H1 (cell line): ENCODE measurements around the gene OR2C1. TPM values are rescaled to one million over a fixed set of nuclear protein-coding genes. Genes with fewer than 3 reads are reported as not detected.

ENCODE experiments used
- CTCF ChIA-PET: fragments of 300-600 bp; sonication (Branson Sonifier 250); formaldehyde crosslinking; loops from one replicate; lab custom pipeline; 2021; ENCODE audit not compliant: partially characterized antibody; lab: Charles Lee
- POLR2A ChIA-PET: fragments of 300-600 bp; sonication (Branson Sonifier 250); formaldehyde crosslinking; loops from one replicate; lab custom pipeline; 2021; ENCODE audit warnings: inconsistent platforms; ENCODE audit not compliant: partially characterized antibody; lab: Charles Lee
- DNase-seq, 2 experiments: peaks; one replicate each; pipeline versions ENCODE4 v3.0.0 to v3.0.0-alpha.2; 2010 to 2022; ENCODE audit warnings: low spot score in 2 of 2, low read depth in 1 of 2, mixed read lengths in 1 of 2
- FAIRE-seq: peaks from 2 replicates; lab custom pipeline; 2011; peaks lifted over from hg19 to GRCh38; lab: Jason Lieb, UNC
- H2AFZ ChIP-seq: 2 replicates; pipeline ENCODE4 v1.8.1; 2012; ENCODE audit warnings: low read length, inconsistent platforms
- H2AK5ac ChIP-seq: 2 replicates; pipeline ENCODE4 v1.6.1; 2013; ENCODE audit warnings: low read depth, low read length
- H2BK120ac ChIP-seq: replicated peaks from 2 replicates; pipeline ENCODE3; 2013; ENCODE audit warnings: low read depth, low read length, inconsistent platforms
- H2BK12ac ChIP-seq: 2 replicates; pipeline ENCODE4 v1.6.1; 2013; ENCODE audit warnings: low read depth, low read length
- H2BK15ac ChIP-seq: 2 replicates; pipeline ENCODE4 v1.6.1; 2013; ENCODE audit warnings: low read length
- H2BK20ac ChIP-seq: 2 replicates; pipeline ENCODE4 v1.6.1; 2013; ENCODE audit warnings: low read length
- H2BK5ac ChIP-seq: 2 replicates; pipeline ENCODE4 v1.6.1; 2013; ENCODE audit warnings: low read depth, low read length
- H3K14ac ChIP-seq: 2 replicates; pipeline ENCODE4 v1.6.1; 2013; ENCODE audit warnings: inconsistent platforms; ENCODE audit not compliant: insufficient read length
- H3K18ac ChIP-seq: 2 replicates; pipeline ENCODE4 v1.6.1; 2013; ENCODE audit warnings: low read length; ENCODE audit errors: extremely low read depth
- H3K23ac ChIP-seq: 2 replicates; pipeline ENCODE4 v1.6.1; 2013; ENCODE audit warnings: inconsistent platforms; ENCODE audit not compliant: insufficient read length
- H3K23me2 ChIP-seq: 2 replicates; pipeline ENCODE4 v1.6.1; 2013; ENCODE audit warnings: low read depth, low read length
- H3K27ac ChIP-seq: 2 replicates; pipeline ENCODE4 v1.6.1; 2011; ENCODE audit warnings: low read depth, low read length, inconsistent platforms
- H3K27me3 ChIP-seq, 4 experiments: replicated peaks in 1 of 4; 1 replicate in 1 of 4; 2 replicates in 3 of 4; pipeline versions ENCODE4 v1.6.1 to v1.8.1; 2011 to 2013; ENCODE audit warnings: low read length in 3 of 4, mild to moderate bottlenecking in 3 of 4, inconsistent platforms in 2 of 4, mixed read lengths in 2 of 4, moderate library complexity in 1 of 4; ENCODE audit not compliant: control insufficient read depth in 3 of 4, insufficient read depth in 3 of 4; ENCODE audit errors: extremely low read depth in 1 of 4
- H3K36me3 ChIP-seq, 4 experiments: 2 replicates each; pipeline versions ENCODE4 v1.6.1 to v1.8.1; 2011 to 2013; ENCODE audit warnings: mild to moderate bottlenecking in 4 of 4, low read length in 3 of 4, moderate library complexity in 2 of 4, control low read depth in 1 of 4, inconsistent platforms in 1 of 4; ENCODE audit not compliant: insufficient read depth in 4 of 4, control insufficient read depth in 2 of 4
- H3K4ac ChIP-seq: replicated peaks from 2 replicates; pipeline ENCODE3; 2013; ENCODE audit warnings: low read length, low read depth, mixed read lengths, inconsistent platforms; ENCODE audit not compliant: insufficient read length
- H3K4me1 ChIP-seq, 4 experiments: replicated peaks in 1 of 4; 1 replicate in 1 of 4; 2 replicates in 3 of 4; pipeline versions ENCODE4 v1.6.1 to v1.8.1; 2011 to 2013; ENCODE audit warnings: low read length in 3 of 4, inconsistent platforms in 2 of 4, mixed read lengths in 1 of 4; ENCODE audit not compliant: insufficient read depth in 4 of 4, control insufficient read depth in 3 of 4
- H3K4me2 ChIP-seq, 2 experiments: 2 replicates each; pipeline versions ENCODE4 v1.6.1 to v1.8.1; 2011 to 2013; ENCODE audit warnings: low read depth in 2 of 2, low read length in 2 of 2, control low read depth in 1 of 2, inconsistent platforms in 1 of 2, mild to moderate bottlenecking in 1 of 2; ENCODE audit not compliant: insufficient read depth in 1 of 2
- H3K4me3 ChIP-seq, 4 experiments: fragments of 200-600, 300-600 bp in 1 of 4; sonication (generic), shearing (Covaris generic), sonication (Bioruptor Twin) in 1 of 4; 2 replicates each; pipeline versions ENCODE4 v1.5.1 to v1.8.1; 2011 to 2016; ENCODE audit warnings: low read length in 4 of 4, low read depth in 3 of 4, control low read depth in 2 of 4, inconsistent platforms in 2 of 4, mild to moderate bottlenecking in 2 of 4, mixed read lengths in 1 of 4, moderate library complexity in 1 of 4; ENCODE audit not compliant: insufficient read depth in 2 of 4; ENCODE audit errors: extremely low read depth in 1 of 4
- H3K56ac ChIP-seq: replicated peaks from 2 replicates; pipeline ENCODE3; 2013; ENCODE audit warnings: low read depth, mild to moderate bottlenecking, mixed read lengths, low read length, inconsistent platforms; ENCODE audit not compliant: insufficient read length
- H3K79me1 ChIP-seq: 2 replicates; pipeline ENCODE4 v1.6.1; 2013; ENCODE audit warnings: low read depth, low read length, control low read depth
- H3K79me2 ChIP-seq, 2 experiments: 2 replicates each; pipeline versions ENCODE4 v1.6.1 to v1.8.1; 2012 to 2013; ENCODE audit warnings: low read length in 2 of 2, mild to moderate bottlenecking in 2 of 2, inconsistent platforms in 1 of 2; ENCODE audit not compliant: insufficient read depth in 2 of 2, control insufficient read depth in 1 of 2
- H3K9ac ChIP-seq, 4 experiments: replicated peaks in 1 of 4; 1 replicate in 1 of 4; 2 replicates in 3 of 4; pipeline versions ENCODE4 v1.6.1 to v1.8.1; 2011 to 2013; ENCODE audit warnings: low read depth in 3 of 4, low read length in 3 of 4, control low read depth in 2 of 4, mild to moderate bottlenecking in 2 of 4, moderate library complexity in 2 of 4, inconsistent platforms in 1 of 4; ENCODE audit errors: extremely low read depth in 1 of 4
- H3K9me3 ChIP-seq, 2 experiments: 2 replicates each; pipeline versions ENCODE4 v1.6.1 to v1.8.1; 2012 to 2013; ENCODE audit warnings: mild to moderate bottlenecking in 2 of 2, moderate library complexity in 2 of 2, control low read depth in 1 of 2, inconsistent platforms in 1 of 2, low read depth in 1 of 2, low read length in 1 of 2, mixed read lengths in 1 of 2; ENCODE audit not compliant: insufficient read depth in 2 of 2
- H4K20me1 ChIP-seq, 2 experiments: replicated peaks in 1 of 2; 2 replicates each; pipeline versions ENCODE3 to v1.8.1; 2011 to 2013; ENCODE audit warnings: inconsistent platforms in 2 of 2, low read length in 2 of 2, mild to moderate bottlenecking in 1 of 2; ENCODE audit not compliant: insufficient read depth in 2 of 2, control insufficient read depth in 1 of 2
- H4K5ac ChIP-seq: 2 replicates; pipeline ENCODE4 v1.6.1; 2013; ENCODE audit warnings: low read length, low read depth, mixed read lengths, inconsistent platforms; ENCODE audit not compliant: insufficient read length
- H4K8ac ChIP-seq: 2 replicates; pipeline ENCODE4 v1.8.0; 2013; ENCODE audit warnings: mild to moderate bottlenecking, moderate library complexity, low read length, inconsistent platforms; ENCODE audit not compliant: insufficient read depth; ENCODE audit errors: extremely low read depth
- H4K91ac ChIP-seq: replicated peaks from 2 replicates; pipeline ENCODE3; 2013; ENCODE audit warnings: low read length, mixed read lengths, inconsistent platforms; ENCODE audit not compliant: insufficient read length
- FOSL1 ChIP-seq: IDR thresholded peaks from 2 replicates; pipeline ENCODE4 v1.6.1; 2011; ENCODE audit warnings: mild to moderate bottlenecking, low read depth, low read length, moderate library complexity; ENCODE audit not compliant: insufficient read depth
- WGBS, 2 experiments: shearing (Covaris generic) in 1 of 2; methylation state at CpG; one replicate each; pipeline versions ENCODE4 v1.1.6 to v1.1.7; 2013 to 2015; ENCODE audit warnings: low lambda C conversion rate in 2 of 2, mixed read lengths in 2 of 2, inconsistent platforms in 1 of 2, low coverage in 1 of 2, missing lambda C conversion rate in 1 of 2; ENCODE audit not compliant: insufficient replicate concordance in 2 of 2, insufficient coverage in 1 of 2, insufficient read length in 1 of 2; ENCODE audit errors: extremely low coverage in 1 of 2, missing lambda C conversion rate in 1 of 2; 5-methylcytosine and 5-hydroxymethylcytosine counted together
- polyA plus RNA-seq, 7 experiments: library from polyadenylated mRNA; depleted of rRNA in 3 of 7; stranded (reverse) in 5 of 7; unstranded in 2 of 7; fragments of >200 nt in 5 of 7; fragments of 200-250 nt in 2 of 7; gene quantifications; 1 replicate in 5 of 7; 2 replicates in 1 of 7; 4 replicates in 1 of 7; pipeline versions ENCODE4 v1.2.1 to v1.2.3, GENCODE V29; 2011 to 2013; ENCODE audit warnings: missing spikeins in 2 of 7, mixed read lengths in 2 of 7
- total RNA-seq: library from RNA; stranded (reverse); fragmentation: NEBNext Ultra II Directional; extraction: Animal tissue kit (Norgen Biotek cat#: 25700); gene quantifications from 2 replicates; pipeline ENCODE4 v1.2.1, GENCODE V29; 2021

OR2C1 gene
- total and polyA plus RNA-seq, 2 of the 8 experiments (the other 6 are each of a cell fraction or from before 2014, with no cell fraction given): not detected

DNA sequence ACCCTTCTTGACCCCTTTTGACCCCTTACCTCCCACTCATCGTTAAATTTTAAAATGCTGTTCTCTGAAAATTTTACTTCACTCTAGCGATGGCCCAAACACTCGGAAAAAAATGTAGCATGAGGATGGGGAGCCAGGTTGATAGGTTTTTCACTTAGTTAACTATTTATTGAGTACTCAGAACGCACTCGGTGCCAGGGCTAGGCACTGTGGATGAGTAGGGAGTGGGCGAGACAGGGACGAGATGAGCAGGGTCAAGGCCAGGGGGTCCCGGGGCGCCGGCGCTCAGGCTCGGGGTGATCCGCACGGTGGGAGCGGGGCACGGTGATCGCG is 44.7 kb downstream of the OR2C1 start:
- Histone ChIP-seq H3K79me1 (peaks cover 2% of the 10 kb centered on the region), H3K27ac (no peak overlapping the region), H2BK5ac (peak overlapping the region; percentile 52; the same call in 1 of the 2 replicates), H4K91ac (no peak overlapping the region), H3K79me2 (peaks cover 0 to 23% of the 10 kb centered on the region in 2 experiments; a peak in 2 of 4 replicates), H2BK120ac (no peak overlapping the region), H2BK12ac (no peak overlapping the region), H2BK15ac (no peak overlapping the region), H3K9me3 (peaks cover 8 to 18% of the 10 kb centered on the region in 2 experiments; a peak in 3 of 4 replicates), H2AFZ (peak overlapping the region; percentile 13; the same call in 1 of the 2 replicates), H3K56ac (no peak overlapping the region), H4K8ac (peak overlapping the region; percentile 53; the same call in 1 of the 2 replicates), H4K20me1 (no peaks in the 10 kb centered on the region), H2AK5ac (no peak overlapping the region), H3K36me3 (peaks cover 6 to 41% (median 29%) of the 10 kb centered on the region in 4 experiments; a peak in 7 of 8 replicates), H3K9ac (peak overlapping the region; percentile 75 to 85 (median 78)), H2BK20ac (no peak overlapping the region), H3K23ac (no peak overlapping the region), H3K14ac (no peak overlapping the region), H3K4me2 (peak overlapping the region; percentile 68 to 89), H4K5ac (no peak overlapping the region), H3K18ac (no peak overlapping the region), H3K4me3 (peak overlapping the region; percentile 86 to 89 (median 87)), H3K4me1 (peaks cover 0 to 2% (median 0%) of the 10 kb centered on the region in 4 experiments; a peak in 2 of 7 replicates), H3K27me3 (no peaks in the 10 kb centered on the region), H3K4ac (peak overlapping the region; percentile 97), H3K23me2 (peaks cover 9% of the 10 kb centered on the region)
- 2% methylated on average over 18 of the region's 18 CpGs; no CpG with 5 or more reads in 1 of the 2 experiments for WGBS, 2 experiments
- no peak for TF ChIP-seq FOSL1
- DNase-seq: no peak
- ChIA-PET CTCF (interaction anchor here (0.5 kb wide), 1 partner anchor 55 kb away, joined by 3 read pairs; no protein-coding TSS in a partner anchor), POLR2A (interaction anchor here (0.6 to 3.1 kb wide), 10 partner anchors 10 to 145 kb away, joined by 3 to 14 read pairs (median 3); partner anchors contain the start of genes NAA60 and ZNF597)
- no peak for FAIRE-seq
